Testis (tissue), 2 donors: Measurements from ENCODE around the gene CHRM4.

Experiments used
- CTCF ChIP-seq, 3 experiments: fragments of 450-650 bp in 2 of 3; fragments of 200-600 bp in 1 of 3; sonication (generic) in 1 of 3; IDR thresholded peaks; one replicate each; pipeline ENCODE4 v1.5.1; 2016 to 2019; ENCODE audit warnings: antibody characterized with exemption in 3 of 3, mild to moderate bottlenecking in 2 of 3, moderate library complexity in 1 of 3
- POLR2A ChIP-seq: fragments of 450-650 bp; IDR thresholded peaks from one replicate; pipeline ENCODE4 v1.6.1; 2017; ENCODE audit warnings: antibody characterized with exemption, mild to moderate bottlenecking, moderate library complexity

- TF ChIP-seq CTCF (IDR thresholded peaks at IDR 0.05) (no peak), POLR2A (no peak)
Observed at GRCh38 chr11:46377831-46378230, 13.7 kb downstream of the CHRM4 start.
